OCI-LY7 (cell line): ENCODE results near the gene SIM1. TPM values are rescaled to one million over a fixed set of nuclear protein-coding genes. Genes with fewer than 3 reads are reported as not detected.

Experiments used
- BruUV-seq: library from RNA; stranded (reverse); fragments of 400-500 nt; replicated peaks from 2 replicates; lab custom pipeline; 2021; lab: Mats Ljungman, UMichigan
- CTCF ChIA-PET: fragments of 300-600 bp; sonication (Branson Sonifier 250); formaldehyde crosslinking; loops from one replicate; lab custom pipeline; 2022; ENCODE audit warnings: antibody characterized with exemption; ENCODE audit not compliant: unreplicated experiment; lab: Charles Lee
- POLR2A ChIA-PET: fragments of 300-600 bp; sonication (Branson Sonifier 250); formaldehyde crosslinking; loops from one replicate; lab custom pipeline; 2022; ENCODE audit warnings: antibody characterized with exemption; lab: Charles Lee
- DNase-seq: peaks from one replicate; pipeline ENCODE4 v3.0.0-alpha.2; 2015; ENCODE audit warnings: low spot score
- H2AFZ ChIP-seq: fragments of 200-600 bp; sonication (generic), shearing (Covaris generic); 2 replicates; pipeline ENCODE4 v1.6.1; 2014; ENCODE audit warnings: mild to moderate bottlenecking, antibody characterized with exemption, low read length, moderate library complexity
- H3K27ac ChIP-seq: fragments of 200-600 bp; sonication (generic); 2 replicates; pipeline ENCODE4 v1.5.1; 2014; ENCODE audit warnings: mixed run types, low read depth, mild to moderate bottlenecking, moderate library complexity, low read length, inconsistent platforms; ENCODE audit not compliant: poor library complexity, severe bottlenecking
- H3K36me3 ChIP-seq: fragments of 200-600 bp; sonication (generic); 2 replicates; pipeline ENCODE4 v1.6.1; 2014; ENCODE audit warnings: mild to moderate bottlenecking, antibody characterized with exemption, low read length, moderate library complexity, mixed read lengths; ENCODE audit not compliant: insufficient read depth
- H3K4me1 ChIP-seq: fragments of 200-600 bp; sonication (generic); 2 replicates; pipeline ENCODE4 v1.5.1; 2014; ENCODE audit warnings: mild to moderate bottlenecking, low read length; ENCODE audit not compliant: insufficient read depth, poor library complexity, severe bottlenecking
- H3K4me2 ChIP-seq: fragments of 200-600 bp; sonication (generic); 2 replicates; pipeline ENCODE4 v1.6.1; 2014; ENCODE audit warnings: mild to moderate bottlenecking, low read length
- H3K4me3 ChIP-seq: fragments of 200-600 bp; sonication (generic); 2 replicates; pipeline ENCODE4 v1.5.1; 2014; ENCODE audit warnings: mild to moderate bottlenecking, low read depth, low read length; ENCODE audit not compliant: poor library complexity, severe bottlenecking
- H3K79me2 ChIP-seq: fragments of 200-600 bp; sonication (generic); 2 replicates; pipeline ENCODE4 v1.6.1; 2016; ENCODE audit warnings: low read depth, mild to moderate bottlenecking, low read length, moderate library complexity, mixed read lengths; ENCODE audit not compliant: insufficient read depth
- H3K9me2 ChIP-seq: fragments of 200-600 bp; sonication (generic); 2 replicates; pipeline ENCODE4 v1.6.1; 2016; ENCODE audit warnings: mild to moderate bottlenecking, low read length, mixed read lengths; ENCODE audit not compliant: insufficient read depth
- H3K9me3 ChIP-seq: fragments of 200-600 bp; sonication (generic); 2 replicates; pipeline ENCODE4 v1.6.1; 2014; ENCODE audit warnings: mild to moderate bottlenecking, mixed run types, low read length, mixed read lengths
- H4K20me1 ChIP-seq: fragments of 200-600 bp; sonication (generic); 2 replicates; pipeline ENCODE4 v1.6.1; 2014; ENCODE audit warnings: mild to moderate bottlenecking, antibody characterized with exemption, low read length, moderate library complexity, mixed read lengths; ENCODE audit not compliant: insufficient read depth
- CTCF ChIP-seq: fragments of 200-600 bp; sonication (generic); conservative IDR thresholded peaks from 2 replicates; pipeline ENCODE4 v1.5.1; 2014; ENCODE audit warnings: mild to moderate bottlenecking, antibody characterized with exemption, low read length, moderate library complexity, mixed read lengths
- EZH2phosphoT487 ChIP-seq: fragments of 200-600 bp; sonication (generic); IDR thresholded peaks from 2 replicates; pipeline ENCODE4 v1.6.1; 2018; ENCODE audit warnings: low read depth, borderline replicate concordance, mild to moderate bottlenecking, mixed run types, antibody characterized with exemption, low read length, moderate library complexity, mixed read lengths
- intact Hi-C: fragments of 100-400 bp; cut with micrococcal nuclease; formaldehyde crosslinking; loops from one replicate; pipeline ENCODE4 v1.10.0; 2022; ENCODE audit not compliant: unreplicated experiment
- total RNA-seq, 2 experiments: library from RNA; depleted of rRNA in 1 of 2; stranded (reverse); fragments of >200 nt in 1 of 2; shearing (Covaris generic) in 1 of 2; gene quantifications; 2 replicates each; pipeline ENCODE4 v1.2.3, GENCODE V29; 2014 to 2022

The SIM1 gene
- total RNA-seq, 2 experiments from 2014 or later: not detected

DNA sequence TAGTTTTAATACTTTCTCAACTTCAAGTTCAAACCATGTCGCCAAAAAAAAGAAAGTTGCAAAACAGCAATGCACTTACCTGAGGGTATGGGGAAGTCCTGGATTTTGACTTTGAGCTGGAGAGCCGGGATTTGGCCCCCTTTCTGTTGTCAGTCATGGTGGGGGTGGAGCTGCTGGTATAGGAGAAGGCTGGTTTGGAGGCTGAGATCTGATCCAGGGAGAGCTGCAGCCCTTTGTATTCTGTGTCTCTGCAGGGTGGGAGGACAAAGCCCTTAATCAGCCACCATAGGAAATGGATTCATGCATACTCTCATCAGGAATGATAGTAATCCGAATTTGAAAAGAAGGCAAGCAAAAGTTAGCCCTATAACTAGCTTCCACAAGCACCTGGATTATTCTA is 44.0 kb downstream of the SIM1 start:
- intact Hi-C loops: no loop called here
- no peaks in the 10 kb centered on the region for H3K36me3 ChIP-seq
- H3K4me1 ChIP-seq: no peaks in the 10 kb centered on the region
- no peak overlapping the region for H3K4me3 ChIP-seq
- H3K27ac ChIP-seq: no peak overlapping the region
- TF ChIP-seq EZH2phosphoT487 (no peak), CTCF (no peak)
- H3K9me2 ChIP-seq: no peaks in the 10 kb centered on the region
- no peaks in the 10 kb centered on the region for H3K9me3 ChIP-seq
- DNase-seq: no peak
- ChIA-PET CTCF (no interaction called here), POLR2A (interaction anchor here (0.8 to 1.2 kb wide), 2 partner anchors 9 to 19 kb away, joined by 3 read pairs; no protein-coding TSS in a partner anchor)
- no peaks in the 10 kb centered on the region for H3K79me2 ChIP-seq
- no TSS peak for BruUV-seq
- H3K4me2 ChIP-seq: no peak overlapping the region
- no peaks in the 10 kb centered on the region for H4K20me1 ChIP-seq
- H2AFZ ChIP-seq: no peak overlapping the region

DNA sequence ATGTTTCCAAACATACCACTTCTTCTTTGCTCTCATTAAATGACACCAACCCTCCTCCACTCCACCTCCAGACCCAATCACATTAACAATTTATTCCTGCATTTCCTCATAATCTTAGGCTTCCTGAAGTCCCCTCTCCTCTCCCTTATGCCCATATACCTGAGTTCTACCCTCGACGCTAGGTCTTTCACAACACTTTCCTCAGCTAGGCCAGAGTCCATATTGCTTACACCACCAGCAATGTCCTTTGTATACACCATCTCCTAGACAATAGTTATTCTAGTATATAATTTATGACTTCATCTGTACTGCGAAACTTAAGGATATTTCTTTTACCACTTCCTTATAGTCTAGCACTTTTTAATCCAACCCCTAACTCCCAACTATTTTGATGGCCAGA is 47.7 kb downstream of the SIM1 start:
- TF ChIP-seq EZH2phosphoT487: no peak
- intact Hi-C loops: no loop called here
- no peak for DNase-seq
- no peaks in the 10 kb centered on the region for H3K79me2 ChIP-seq
- no peak overlapping the region for H2AFZ ChIP-seq
- no peaks in the 10 kb centered on the region for H4K20me1 ChIP-seq
- H3K4me1 ChIP-seq: no peaks in the 10 kb centered on the region
- H3K27ac ChIP-seq: no peak overlapping the region
- CTCF ChIA-PET: no interaction called here
- no peaks in the 10 kb centered on the region for H3K36me3 ChIP-seq
- BruUV-seq: no TSS peak
- H3K9me2 ChIP-seq: no peaks in the 10 kb centered on the region
- H3K4me3 ChIP-seq: no peak overlapping the region
- POLR2A ChIA-PET: interaction anchor here (1.4 kb wide), 1 partner anchor 9 kb away, joined by 3 read pairs; no protein-coding TSS in a partner anchor
- H3K9me3 ChIP-seq: no peaks in the 10 kb centered on the region
- no peak overlapping the region for H3K4me2 ChIP-seq

DNA sequence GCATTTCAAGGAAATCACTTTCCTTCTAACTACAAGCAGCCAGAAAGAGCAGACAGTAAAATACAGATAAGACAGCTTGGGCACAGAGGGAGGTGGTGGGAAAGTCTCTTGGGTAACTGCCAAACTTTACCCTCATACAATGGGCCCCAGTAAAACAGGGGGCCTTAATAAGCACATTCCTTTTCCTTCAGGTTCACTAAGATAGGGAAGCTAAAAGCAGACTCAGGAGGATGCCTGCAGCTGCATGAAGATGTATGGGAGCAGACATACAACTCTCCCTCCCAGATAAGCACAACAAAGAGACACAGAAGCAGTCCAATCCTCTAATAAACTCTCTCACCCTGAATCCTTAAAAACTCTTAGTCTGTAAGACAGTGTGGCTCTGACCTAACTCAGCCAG is 49.0 kb downstream of the SIM1 start:
- H3K9me2 ChIP-seq: no peaks in the 10 kb centered on the region
- H3K9me3 ChIP-seq: no peaks in the 10 kb centered on the region
- H3K4me3 ChIP-seq: no peak overlapping the region
- no peaks in the 10 kb centered on the region for H3K79me2 ChIP-seq
- H2AFZ ChIP-seq: no peak overlapping the region
- no TSS peak for BruUV-seq
- DNase-seq: no peak
- no peak overlapping the region for H3K27ac ChIP-seq
- intact Hi-C loops: no loop called here
- no peak overlapping the region for H3K4me2 ChIP-seq
- no peaks in the 10 kb centered on the region for H4K20me1 ChIP-seq
- H3K4me1 ChIP-seq: no peaks in the 10 kb centered on the region
- CTCF ChIA-PET: no interaction called here
- TF ChIP-seq EZH2phosphoT487 (no peak), CTCF (no peak)
- no peaks in the 10 kb centered on the region for H3K36me3 ChIP-seq
- POLR2A ChIA-PET: interaction anchor here (1.0 to 1.4 kb wide), 3 partner anchors 10 to 23 kb away, joined by 3 read pairs; no protein-coding TSS in a partner anchor
